Endodermal cell (in vitro differentiated cells): ENCODE measurements around the gene KCNQ2. TPM values are rescaled to one million over a fixed set of nuclear protein-coding genes. Genes with fewer than 3 reads are reported as not detected.

ENCODE experiments used
- DNase-seq: peaks from one replicate; pipeline ENCODE4 v3.0.0-alpha.2; 2017
- H3K27ac ChIP-seq: 2 replicates; pipeline ENCODE4 v1.5.1; 2013; ENCODE audit warnings: mild to moderate bottlenecking, low read depth, low read length, moderate library complexity
- H3K27me3 ChIP-seq: 2 replicates; pipeline ENCODE4 v1.6.1; 2013; ENCODE audit warnings: mild to moderate bottlenecking, low read length, moderate library complexity; ENCODE audit not compliant: insufficient read depth, control insufficient read depth, poor library complexity, severe bottlenecking
- H3K36me3 ChIP-seq: 2 replicates; pipeline ENCODE4 v1.7.0; 2013; ENCODE audit warnings: mild to moderate bottlenecking, low read length, moderate library complexity; ENCODE audit not compliant: control insufficient read depth, insufficient read depth
- H3K4me1 ChIP-seq: one replicate; pipeline ENCODE4 v1.7.0; 2013; ENCODE audit warnings: low read length; ENCODE audit not compliant: control insufficient read depth, insufficient read depth
- H3K4me3 ChIP-seq: 2 replicates; pipeline ENCODE4 v1.5.1; 2013; ENCODE audit warnings: mild to moderate bottlenecking, low read length, moderate library complexity
- H3K9ac ChIP-seq: 2 replicates; pipeline ENCODE4 v1.6.1; 2013; ENCODE audit warnings: mild to moderate bottlenecking, low read length, moderate library complexity; ENCODE audit not compliant: poor library complexity, severe bottlenecking; ENCODE audit errors: extremely low read depth
- H3K9me3 ChIP-seq: 2 replicates; pipeline ENCODE4 v1.6.1; 2013; ENCODE audit warnings: mild to moderate bottlenecking, low read length, moderate library complexity; ENCODE audit not compliant: control insufficient read depth
- H3K27ac Mint-ChIP-seq: 2 replicates; pipeline ENCODE4 v1.8.0; 2020; ENCODE audit warnings: mixed read lengths
- H3K27me3 Mint-ChIP-seq: 2 replicates; pipeline ENCODE4 v1.8.0; 2021; ENCODE audit warnings: mild to moderate bottlenecking, mixed read lengths; ENCODE audit not compliant: insufficient read depth
- H3K36me3 Mint-ChIP-seq: 2 replicates; pipeline ENCODE4 v1.8.0; 2020; ENCODE audit warnings: low read depth, mixed read lengths
- H3K4me1 Mint-ChIP-seq: 2 replicates; pipeline ENCODE4 v1.8.0; 2020; ENCODE audit warnings: mixed read lengths
- H3K4me3 Mint-ChIP-seq: 2 replicates; pipeline ENCODE4 v1.8.0; 2020; ENCODE audit warnings: mild to moderate bottlenecking, moderate library complexity, mixed read lengths
- H3K9me3 Mint-ChIP-seq: 2 replicates; pipeline ENCODE4 v1.8.0; 2020; ENCODE audit warnings: mild to moderate bottlenecking, mixed read lengths
- CTCF ChIP-seq: fragments of 200-600 bp; sonication (generic); conservative IDR thresholded peaks from 2 replicates; pipeline ENCODE4 v1.5.0; 2021; ENCODE audit warnings: antibody characterized with exemption, mild to moderate bottlenecking
- WGBS, 2 experiments: methylation state at CpG; one replicate each; pipeline versions ENCODE4 v1.1.5 to v1.1.7; 2013; ENCODE audit warnings: missing lambda C conversion rate in 2 of 2, mixed read lengths in 1 of 2; ENCODE audit not compliant: insufficient coverage in 1 of 2, insufficient read length in 1 of 2; 5-methylcytosine and 5-hydroxymethylcytosine counted together
- total RNA-seq, 2 donors: library from RNA; stranded (reverse); fragmentation: NEBNext Ultra II Directional in 1 of 2; extraction: Animal tissue kit (Norgen Biotek cat#: 25700) in 1 of 2; gene quantifications; 2 replicates in 1 of 2; 3 replicates in 1 of 2; pipeline ENCODE4 v1.2.1, GENCODE V29; 2021

Gene KCNQ2
- total RNA-seq, 2 donors from 2014 or later: 36.4 to 62.8 TPM

GRCh38 chr20:63501818-63502670 lies 29.6 kb upstream of the KCNQ2 start:
- peaks cover 7% of the 10 kb centered on the region for H3K9me3 ChIP-seq
- H3K4me1 ChIP-seq: no peaks in the 10 kb centered on the region
- TF ChIP-seq CTCF: no peak
- peaks cover 45% of the 10 kb centered on the region for H3K27me3 Mint-ChIP-seq
- H3K27ac ChIP-seq: no peak overlapping the region
- H3K27me3 ChIP-seq: peaks cover 27% of the 10 kb centered on the region
- no peak overlapping the region for H3K9ac ChIP-seq
- WGBS, 2 experiments: 47 to 53% methylated on average over 9 to 24 of the region's 26 CpGs
- H3K4me3 ChIP-seq: no peak overlapping the region
- no peaks in the 10 kb centered on the region for H3K4me1 Mint-ChIP-seq
- no peaks in the 10 kb centered on the region for H3K36me3 ChIP-seq
- peaks cover 7% of the 10 kb centered on the region for H3K9me3 Mint-ChIP-seq
- no peak overlapping the region for H3K4me3 Mint-ChIP-seq
- H3K36me3 Mint-ChIP-seq: no peaks in the 10 kb centered on the region
- H3K27ac Mint-ChIP-seq: no peak overlapping the region
- peak; percentile 81 for DNase-seq

GRCh38 chr20:63500902-63501817 lies 28.7 kb upstream of the KCNQ2 start:
- WGBS, 2 experiments: 90 to 94% methylated on average over 24 to 27 of the region's 27 CpGs
- H3K27me3 Mint-ChIP-seq: peaks cover 52% of the 10 kb centered on the region

More at GRCh38 chr20:63500902-63501817, 28.7 kb upstream of the KCNQ2 start:
- Mint-ChIP-seq H3K4me3 (no peak overlapping the region), H3K27ac (no peak overlapping the region), H3K4me1 (no peaks in the 10 kb centered on the region), H3K9me3 (peaks cover 7% of the 10 kb centered on the region), H3K36me3 (no peaks in the 10 kb centered on the region)
- Histone ChIP-seq H3K27ac (no peak overlapping the region), H3K27me3 (peaks cover 36% of the 10 kb centered on the region), H3K9me3 (peaks cover 7% of the 10 kb centered on the region), H3K4me3 (no peak overlapping the region), H3K36me3 (no peaks in the 10 kb centered on the region), H3K9ac (no peak overlapping the region), H3K4me1 (no peaks in the 10 kb centered on the region)
- no peak for TF ChIP-seq CTCF
- no peak for DNase-seq
